ENCODE data around the gene ABCC10. TPM values are rescaled to one million over a fixed set of nuclear protein-coding genes. Genes with fewer than 3 reads are reported as not detected.

The ABCC10 gene
- total and polyA plus RNA-seq, 10 of the 15 experiments (the other 5 are each of a cell fraction or from before 2014, with no cell fraction given): 0.80 to 18.2 (median 6.4) TPM

GRCh38 chr6:43377710-43378229 is 49.6 kb upstream of the ABCC10 start:
- RAD21 ChIA-PET (ENCODE audit: unreplicated experiment): interaction anchor here (0.7 to 11.3 kb wide), 10 partner anchors 9 to 252 kb away, joined by 3 to 311 read pairs (median 6); partner anchors contain the start of genes CRIP3, GTPBP2 and ZNF318
- Histone ChIP-seq H3K9me3 (replicated peaks; ENCODE audit: control insufficient read depth, insufficient read depth, low read length) (no peaks in the 10 kb centered on the region; the same call in 2 of the 3 replicates), H3K27ac (ENCODE audit: control insufficient read depth, insufficient read depth) (peak overlapping the region; percentile 81), H3K9ac (ENCODE audit: control insufficient read depth, insufficient read depth, low read length) (peak overlapping the region; percentile 24; the same call in 1 of the 2 replicates), H3K36me3 (ENCODE audit: control insufficient read depth in 2 of 2, insufficient read depth in 2 of 2, low read length in 1 of 2) (no peaks in the 10 kb centered on the region), H4K20me1 (ENCODE audit: control insufficient read depth, insufficient read depth) (no peaks in the 10 kb centered on the region), H3K4me3 (no peak overlapping the region), H3K79me2 (ENCODE audit: control insufficient read depth, insufficient read depth, low read length) (peaks cover 4% of the 10 kb centered on the region), H3K27me3 (replicated peaks in 1 of 2; ENCODE audit: control insufficient read depth in 2 of 2, insufficient read depth in 2 of 2, low read length in 1 of 2) (no peaks in the 10 kb centered on the region), H3K4me1 (ENCODE audit: control insufficient read depth, insufficient read depth, low read length) (peaks cover 79% of the 10 kb centered on the region), H2AFZ (ENCODE audit: control insufficient read depth, low read depth, low read length) (peak overlapping the region; percentile 14; the same call in 1 of the 2 replicates), H3K4me2 (ENCODE audit: control insufficient read depth, insufficient read depth) (peak overlapping the region; percentile 74)
- POLR2A ChIA-PET: interaction anchor here (0.7 to 10.4 kb wide), 7 partner anchors 9 to 1275 kb away, joined by 3 to 218 read pairs (median 4); partner anchors contain the start of gene ZNF318
- ATAC-seq (peak; percentile 44), DNase-seq (ENCODE audit: low read depth, low spot score) (no peak), FAIRE-seq (no peak)
- in situ Hi-C loops (cut with MboI): no loop called here
- whole genome bisulfite sequencing (ENCODE audit: insufficient coverage, insufficient replicate concordance, low lambda C conversion rate, missing lambda C conversion rate): 0% methylated on average over 2 of the region's 2 CpGs
- CTCF ChIA-PET: interaction anchor here (0.8 to 8.3 kb wide), 10 partner anchors 8 to 107 kb away, joined by 3 to 68 read pairs (median 6); partner anchors contain the start of gene ZNF318
- BruUV-seq (replicated peaks): no TSS peak
- intact Hi-C loops (cut with micrococcal nuclease; ENCODE audit: unreplicated experiment): no loop called here
- SMC1A ChIA-PET (ENCODE audit: uncharacterized antibody, unreplicated experiment): interaction anchor here (0.9 to 27.6 kb wide), 13 partner anchors 9 to 130 kb away, joined by 3 to 616 read pairs (median 4); partner anchors contain the start of gene ZNF318
- TF ChIP-seq POLR2AphosphoS2 (IDR thresholded peaks at IDR 0.05; ENCODE audit: low read depth, low read length): no peak
- no peak for TF ChIP-seq USF2 (IDR thresholded peaks at IDR 0.05; ENCODE audit: borderline replicate concordance, low read depth, low read length)
- TF ChIP-seq ETV6 (conservative IDR thresholded peaks at IDR 0.05 in 1 of 2, IDR thresholded peaks at IDR 0.05 in 1 of 2; ENCODE audit: borderline replicate concordance in 1 of 2, low read depth in 1 of 2): peak in 1 of 2 experiments; percentile 23; a peak in 1 of 4 replicates

All from GM12878 (cell line).